Ovary (tissue), 3 donors: Measurements from ENCODE around the gene TCF25.

Experiments
- EP300 ChIP-seq: sonication (generic); formaldehyde crosslinking; IDR thresholded peaks from one replicate; pipeline ENCODE4 v1.6.1; 2017; ENCODE audit warnings: antibody characterized with exemption
- TF ChIP-seq, protein P1 (sequence below), 3 donors: fragments of 450-650 bp in 2 of 3; fragments of 200-600 bp in 1 of 3; IDR thresholded peaks; one replicate each; pipeline versions ENCODE4 v1.5.1 to v1.8.0; 2016 to 2022; ENCODE audit warnings: antibody characterized with exemption in 3 of 3, mild to moderate bottlenecking in 1 of 3
- donor health status: DM: no; HTN: no; CAD: no.

DNA sequence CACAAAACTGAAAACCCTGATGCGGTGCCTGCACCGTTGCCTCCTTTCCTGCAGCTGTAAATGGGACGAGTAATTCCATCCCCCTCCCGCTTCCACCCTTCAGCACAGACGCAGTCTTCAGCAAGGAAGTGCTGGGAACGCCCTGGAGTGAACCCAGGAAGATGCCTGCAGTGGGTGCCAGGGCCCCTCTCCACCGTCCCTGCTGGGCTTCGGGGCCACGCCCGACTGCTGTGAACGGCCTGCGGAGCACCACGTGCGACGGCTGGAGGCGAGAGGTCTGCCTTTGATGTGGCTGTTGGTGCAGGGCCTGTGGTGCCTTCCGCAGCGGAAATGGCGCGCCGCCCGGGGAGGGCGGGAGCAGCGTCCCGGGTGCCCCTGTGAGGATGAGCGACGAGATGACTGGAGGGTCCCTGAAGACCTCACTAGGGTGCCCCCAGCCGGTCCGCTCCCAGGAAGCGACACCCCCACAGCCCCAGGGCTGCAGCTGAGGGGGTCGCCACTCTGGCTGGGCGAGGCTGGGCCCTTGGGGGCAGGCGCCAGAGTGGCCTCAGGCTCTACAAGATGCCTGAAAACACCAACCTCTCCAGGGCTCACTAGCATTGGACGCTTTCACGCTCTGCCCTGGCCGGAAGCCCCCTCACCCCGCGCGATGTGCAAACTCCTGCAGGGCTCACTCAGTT, 44.5 kb downstream of the TCF25 start:
- TF ChIP-seq, protein P1, sequence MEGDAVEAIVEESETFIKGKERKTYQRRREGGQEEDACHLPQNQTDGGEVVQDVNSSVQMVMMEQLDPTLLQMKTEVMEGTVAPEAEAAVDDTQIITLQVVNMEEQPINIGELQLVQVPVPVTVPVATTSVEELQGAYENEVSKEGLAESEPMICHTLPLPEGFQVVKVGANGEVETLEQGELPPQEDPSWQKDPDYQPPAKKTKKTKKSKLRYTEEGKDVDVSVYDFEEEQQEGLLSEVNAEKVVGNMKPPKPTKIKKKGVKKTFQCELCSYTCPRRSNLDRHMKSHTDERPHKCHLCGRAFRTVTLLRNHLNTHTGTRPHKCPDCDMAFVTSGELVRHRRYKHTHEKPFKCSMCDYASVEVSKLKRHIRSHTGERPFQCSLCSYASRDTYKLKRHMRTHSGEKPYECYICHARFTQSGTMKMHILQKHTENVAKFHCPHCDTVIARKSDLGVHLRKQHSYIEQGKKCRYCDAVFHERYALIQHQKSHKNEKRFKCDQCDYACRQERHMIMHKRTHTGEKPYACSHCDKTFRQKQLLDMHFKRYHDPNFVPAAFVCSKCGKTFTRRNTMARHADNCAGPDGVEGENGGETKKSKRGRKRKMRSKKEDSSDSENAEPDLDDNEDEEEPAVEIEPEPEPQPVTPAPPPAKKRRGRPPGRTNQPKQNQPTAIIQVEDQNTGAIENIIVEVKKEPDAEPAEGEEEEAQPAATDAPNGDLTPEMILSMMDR (IDR thresholded peaks at IDR 0.05) = no peak
- TF ChIP-seq EP300 = no peak
